ENCODE results near the gene SUFU. TPM values are rescaled to one million over a fixed set of nuclear protein-coding genes. Genes with fewer than 3 reads are reported as not detected.

SUFU gene
- total RNA-seq, 4 donors from 2014 or later = 6.5 to 11.0 (median 9.2) TPM

GRCh38 chr10:102549549-102549948, 45.8 kb downstream of the SUFU start:
- H3K4me3 ChIP-seq = no peak overlapping the region
- peak in 1 of 3 donors; percentile 10 for DNase-seq
- TF ChIP-seq CTCF (IDR thresholded peaks at IDR 0.05) (no peak), POLR2A (IDR thresholded peaks at IDR 0.05) (no peak)
- no peaks in the 10 kb centered on the region for H3K27me3 ChIP-seq
- no peaks in the 10 kb centered on the region for H3K4me1 ChIP-seq
- H3K36me3 ChIP-seq = peaks cover 0 to 17% (median 0%) of the 10 kb centered on the region in 3 donors
- H3K9me3 ChIP-seq = peaks cover 0 to 2% (median 0%) of the 10 kb centered on the region in 4 donors
- H3K27ac ChIP-seq = no peak overlapping the region

- Histone ChIP-seq H3K9me3 (peaks cover 0 to 2% (median 0%) of the 10 kb centered on the region in 4 donors), H3K36me3 (peaks cover 0 to 17% (median 0%) of the 10 kb centered on the region in 3 donors), H3K27me3 (no peaks in the 10 kb centered on the region), H3K27ac (no peak overlapping the region), H3K4me1 (no peaks in the 10 kb centered on the region), H3K4me3 (no peak overlapping the region)
- DNase-seq = no peak
- TF ChIP-seq CTCF (IDR thresholded peaks at IDR 0.05) (no peak), POLR2A (IDR thresholded peaks at IDR 0.05) (no peak)
These were observed 47.0 kb downstream of the SUFU start for GRCh38 chr10:102550636-102551210.

- Histone ChIP-seq H3K36me3 (peaks cover 0 to 17% (median 0%) of the 10 kb centered on the region in 3 donors), H3K27ac (no peak overlapping the region), H3K9me3 (peaks cover 0 to 2% (median 0%) of the 10 kb centered on the region in 4 donors), H3K4me3 (no peak overlapping the region), H3K4me1 (no peaks in the 10 kb centered on the region), H3K27me3 (no peaks in the 10 kb centered on the region)
- DNase-seq = no peak
- TF ChIP-seq POLR2A (IDR thresholded peaks at IDR 0.05) = no peak
- no peak for TF ChIP-seq CTCF (IDR thresholded peaks at IDR 0.05)
These were observed 48.8 kb downstream of the SUFU start for GRCh38 chr10:102552533-102552932.

GRCh38 chr10:102553771-102554170, 50.0 kb downstream of the SUFU start:
- Histone ChIP-seq H3K36me3 (peaks cover 0 to 17% (median 0%) of the 10 kb centered on the region in 3 donors), H3K4me3 (no peak overlapping the region), H3K4me1 (no peaks in the 10 kb centered on the region), H3K9me3 (peaks cover 0 to 2% (median 0%) of the 10 kb centered on the region in 4 donors), H3K27ac (no peak overlapping the region), H3K27me3 (no peaks in the 10 kb centered on the region)
- no peak for DNase-seq
- TF ChIP-seq POLR2A (IDR thresholded peaks at IDR 0.05) (no peak), CTCF (IDR thresholded peaks at IDR 0.05) (no peak)

- peaks cover 0 to 16% (median 0%) of the 10 kb centered on the region in 3 donors for H3K36me3 ChIP-seq
- peaks cover 0 to 2% (median 0%) of the 10 kb centered on the region in 4 donors for H3K9me3 ChIP-seq
- TF ChIP-seq POLR2A (IDR thresholded peaks at IDR 0.05) (no peak), CTCF (IDR thresholded peaks at IDR 0.05) (no peak)
- H3K27me3 ChIP-seq = no peaks in the 10 kb centered on the region
- H3K27ac ChIP-seq = no peak overlapping the region
- DNase-seq = no peak
- no peak overlapping the region for H3K4me3 ChIP-seq
- no peaks in the 10 kb centered on the region for H3K4me1 ChIP-seq
These were observed 50.8 kb downstream of the SUFU start for GRCh38 chr10:102554531-102554930.

All from Peyer's patch (tissue), 4 donors.